H1 (cell line): ENCODE data around the gene ADRM1.

Experiments
- JUN ChIP-seq: IDR thresholded peaks from 2 replicates; pipeline ENCODE4 v1.6.1; 2011; ENCODE audit warnings: low read depth, mild to moderate bottlenecking, improper control_type of control experiment, low read length
- JUND ChIP-seq: IDR thresholded peaks from 2 replicates; pipeline ENCODE4 v1.6.1; 2011; ENCODE audit warnings: mild to moderate bottlenecking, improper control_type of control experiment, low read length

DNA sequence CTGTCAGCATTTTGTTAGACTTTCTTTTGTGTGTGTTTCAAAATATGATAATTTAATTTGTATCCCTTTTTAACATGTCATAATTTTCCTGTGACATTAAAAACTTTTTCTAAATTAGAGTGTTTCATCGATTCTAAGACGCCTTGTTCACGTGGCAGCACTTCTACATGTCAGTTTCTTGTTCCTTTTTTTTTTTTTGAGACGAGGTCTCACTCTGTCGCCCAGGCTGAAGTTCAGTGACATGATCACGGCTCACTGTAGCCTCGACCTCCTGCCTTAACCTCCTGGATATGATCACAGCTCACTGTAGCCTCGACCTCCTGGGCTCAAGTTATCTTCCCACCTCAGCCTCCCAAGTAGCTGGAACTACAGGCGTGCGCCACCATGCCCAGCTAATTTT is 27.6 kb upstream of the ADRM1 start:
- TF ChIP-seq JUND (no peak), JUN (no peak)
